ENCODE measurements around the gene KAT6B. TPM values are rescaled to one million over a fixed set of nuclear protein-coding genes. Genes with fewer than 3 reads are reported as not detected.
A peak's percentile ranks its signal among the peaks of the same experiment; 100 is the strongest.

Gene KAT6B
- total and polyA plus RNA-seq, 4 donors = 5.0 to 161 (median 21.0) TPM

DNA sequence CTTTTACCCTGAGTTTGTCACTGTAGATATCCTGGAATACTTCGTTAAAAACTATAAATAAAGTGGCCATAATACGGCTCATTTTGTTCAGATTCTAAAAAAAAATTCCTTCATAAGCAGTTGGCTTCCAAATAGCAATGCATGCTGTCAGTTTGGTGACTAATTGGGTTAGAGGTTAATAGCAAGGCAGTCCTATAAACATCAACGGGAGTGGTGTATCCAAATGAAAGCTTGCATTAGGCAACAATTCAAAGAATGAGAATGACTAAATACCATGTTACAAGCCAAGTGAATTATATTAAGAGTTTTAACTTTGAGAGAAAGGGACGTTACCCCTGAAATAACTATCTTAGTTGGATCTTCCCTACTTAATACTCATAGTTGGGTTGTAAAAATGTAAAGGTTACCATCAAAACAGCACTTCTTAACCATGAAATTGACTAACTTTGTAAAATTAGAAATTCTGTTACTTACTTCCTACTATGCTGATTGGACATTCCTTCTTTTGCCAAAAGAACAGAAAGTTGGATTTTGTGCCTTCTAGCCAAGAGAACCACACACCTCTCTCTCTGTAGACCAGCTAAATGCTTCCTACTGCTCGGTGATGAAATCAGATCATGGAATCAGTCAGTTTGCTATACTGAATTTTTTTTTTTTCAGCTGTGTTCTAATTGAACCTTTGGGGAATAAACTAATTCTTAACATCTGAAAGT is 98.0 kb downstream of the KAT6B start:
- Histone ChIP-seq H3K4me3 (no peak overlapping the region), H3K9ac (ENCODE audit: insufficient read depth in 1 of 2, low read length in 2 of 2) (peak overlapping the region in 1 of 2 donors; percentile 38)

DNA sequence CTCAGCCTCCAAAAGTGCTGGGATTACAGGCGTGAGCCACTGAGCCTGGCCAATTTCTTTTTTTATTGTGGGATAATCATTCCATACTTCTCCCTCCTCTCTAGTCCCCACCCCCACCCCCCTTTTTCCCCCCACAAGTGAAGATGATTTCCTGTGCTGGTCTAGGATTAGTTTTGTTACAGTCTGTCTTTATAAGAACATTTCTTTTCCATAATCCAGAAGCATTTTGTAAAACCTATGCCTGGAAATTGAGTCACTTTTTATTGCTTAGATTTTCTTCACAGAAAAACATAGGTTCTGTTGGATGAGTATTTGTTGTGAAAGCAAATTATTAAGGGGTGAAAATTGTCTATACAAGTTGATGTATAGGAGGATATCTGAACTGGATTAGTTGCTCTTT is 98.9 kb downstream of the KAT6B start:
- Histone ChIP-seq H3K27ac (ENCODE audit: low read depth in 1 of 2, low read length in 1 of 2) (peak overlapping the region in 1 of 2 donors; percentile 33), H3K9ac (ENCODE audit: insufficient read depth in 1 of 2, low read length in 2 of 2) (no peak overlapping the region), H3K4me3 (no peak overlapping the region), H3K36me3 (ENCODE audit: control insufficient read depth in 4 of 4, insufficient read depth in 4 of 4, low read length in 4 of 4) (peaks cover 0 to under 1% (median 0%) of the 10 kb centered on the region in 4 donors), H3K27me3 (ENCODE audit: control insufficient read depth in 3 of 3, insufficient read depth in 3 of 3, low read length in 2 of 3) (no peaks in the 10 kb centered on the region), H3K9me3 (ENCODE audit: control insufficient read depth in 4 of 4, insufficient read depth in 3 of 4, low read length in 3 of 4) (no peaks in the 10 kb centered on the region), H3K4me1 (ENCODE audit: control insufficient read depth in 5 of 5, insufficient read depth in 5 of 5, low read length in 5 of 5) (peaks cover 10 to 64% (median 30%) of the 10 kb centered on the region in 5 donors)
- WGBS, 2 donors = 80 to 88% methylated on average over 1 of the region's 1 CpG
- ATAC-seq (ENCODE audit: insufficient read depth, low FRiP score) (no peak), DNase-seq (no peak)
- TF ChIP-seq, protein P1, sequence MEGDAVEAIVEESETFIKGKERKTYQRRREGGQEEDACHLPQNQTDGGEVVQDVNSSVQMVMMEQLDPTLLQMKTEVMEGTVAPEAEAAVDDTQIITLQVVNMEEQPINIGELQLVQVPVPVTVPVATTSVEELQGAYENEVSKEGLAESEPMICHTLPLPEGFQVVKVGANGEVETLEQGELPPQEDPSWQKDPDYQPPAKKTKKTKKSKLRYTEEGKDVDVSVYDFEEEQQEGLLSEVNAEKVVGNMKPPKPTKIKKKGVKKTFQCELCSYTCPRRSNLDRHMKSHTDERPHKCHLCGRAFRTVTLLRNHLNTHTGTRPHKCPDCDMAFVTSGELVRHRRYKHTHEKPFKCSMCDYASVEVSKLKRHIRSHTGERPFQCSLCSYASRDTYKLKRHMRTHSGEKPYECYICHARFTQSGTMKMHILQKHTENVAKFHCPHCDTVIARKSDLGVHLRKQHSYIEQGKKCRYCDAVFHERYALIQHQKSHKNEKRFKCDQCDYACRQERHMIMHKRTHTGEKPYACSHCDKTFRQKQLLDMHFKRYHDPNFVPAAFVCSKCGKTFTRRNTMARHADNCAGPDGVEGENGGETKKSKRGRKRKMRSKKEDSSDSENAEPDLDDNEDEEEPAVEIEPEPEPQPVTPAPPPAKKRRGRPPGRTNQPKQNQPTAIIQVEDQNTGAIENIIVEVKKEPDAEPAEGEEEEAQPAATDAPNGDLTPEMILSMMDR (IDR thresholded peaks at IDR 0.05; ENCODE audit: control extremely low read depth, extremely low read depth) = no peak

More for the DNA sequence above, 98.0 kb downstream of the KAT6B start:
- peak in 2 of 3 donors; percentile 91 to 94 for DNase-seq
- H3K27ac ChIP-seq (ENCODE audit: low read depth in 1 of 2, low read length in 1 of 2) = peak overlapping the region in 1 of 2 donors; percentile 62
- peak; percentile 63 for ATAC-seq (ENCODE audit: insufficient read depth, low FRiP score)
- peaks cover 0 to 2% (median under 1%) of the 10 kb centered on the region in 4 donors for H3K9me3 ChIP-seq (ENCODE audit: control insufficient read depth in 4 of 4, insufficient read depth in 3 of 4, low read length in 3 of 4)
- peaks cover 10 to 63% (median 30%) of the 10 kb centered on the region in 5 donors for H3K4me1 ChIP-seq (ENCODE audit: control insufficient read depth in 5 of 5, insufficient read depth in 5 of 5, low read length in 5 of 5)
- 40 to 66% methylated on average over 5 of the region's 5 CpGs for WGBS, 2 donors
- H3K27me3 ChIP-seq (ENCODE audit: control insufficient read depth in 3 of 3, insufficient read depth in 3 of 3, low read length in 2 of 3) = no peaks in the 10 kb centered on the region
- peaks cover 0 to 7% (median under 1%) of the 10 kb centered on the region in 4 donors for H3K36me3 ChIP-seq (ENCODE audit: control insufficient read depth in 4 of 4, insufficient read depth in 4 of 4, low read length in 4 of 4)
- TF ChIP-seq, protein P1 (IDR thresholded peaks at IDR 0.05; ENCODE audit: control extremely low read depth, extremely low read depth) = no peak

DNA sequence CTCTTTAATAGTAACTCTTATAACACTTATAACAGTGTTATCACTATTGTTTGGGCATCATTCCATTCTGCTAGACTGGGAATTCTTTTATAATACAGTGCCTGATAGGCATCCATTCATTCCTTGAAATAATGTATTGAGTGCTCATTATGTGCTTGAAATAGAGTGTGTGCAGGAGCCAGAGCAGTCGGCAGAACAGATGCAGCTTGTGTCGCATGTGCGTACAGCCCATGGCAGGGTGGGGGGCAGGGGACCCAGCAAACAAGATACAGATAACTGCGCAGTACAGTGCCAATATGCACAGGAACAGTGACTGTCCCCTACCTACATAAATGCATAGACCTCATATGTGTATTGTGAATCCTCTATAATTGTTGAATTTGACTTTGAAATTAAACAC is 99.3 kb downstream of the KAT6B start:
- peaks cover 10 to 64% (median 30%) of the 10 kb centered on the region in 5 donors for H3K4me1 ChIP-seq (ENCODE audit: control insufficient read depth in 5 of 5, insufficient read depth in 5 of 5, low read length in 5 of 5)
- ATAC-seq (ENCODE audit: insufficient read depth, low FRiP score) (no peak), DNase-seq (peak in 2 of 3 donors; percentile 42)
- TF ChIP-seq, protein P1 (IDR thresholded peaks at IDR 0.05; ENCODE audit: control extremely low read depth, extremely low read depth) = no peak
- WGBS, 2 donors = 82 to 84% methylated on average over 4 of the region's 4 CpGs
- no peak overlapping the region for H3K9ac ChIP-seq (ENCODE audit: insufficient read depth in 1 of 2, low read length in 2 of 2)
- H3K27ac ChIP-seq (ENCODE audit: low read depth in 1 of 2, low read length in 1 of 2) = no peak overlapping the region
- no peaks in the 10 kb centered on the region for H3K9me3 ChIP-seq (ENCODE audit: control insufficient read depth in 4 of 4, insufficient read depth in 3 of 4, low read length in 3 of 4)
- no peaks in the 10 kb centered on the region for H3K27me3 ChIP-seq (ENCODE audit: control insufficient read depth in 3 of 3, insufficient read depth in 3 of 3, low read length in 2 of 3)
- no peak overlapping the region for H3K4me3 ChIP-seq
- no peaks in the 10 kb centered on the region for H3K36me3 ChIP-seq (ENCODE audit: control insufficient read depth in 4 of 4, insufficient read depth in 4 of 4, low read length in 4 of 4)

Measured in lung (tissue), 12 donors.